Smooth muscle cell (in vitro differentiated cells): Measurements from ENCODE around the gene B3GNT5. TPM values are rescaled to one million over a fixed set of nuclear protein-coding genes. Genes with fewer than 3 reads are reported as not detected.
A peak's percentile ranks its signal among the peaks of the same experiment; 100 is the strongest.

ENCODE experiments used
- DNase-seq: peaks from one replicate; lab custom pipeline; 2025; ENCODE audit not compliant: unreplicated experiment; lab: John Stamatoyannopoulos, UW
- H2AFZ ChIP-seq: fragments of 200-600 bp; sonication (generic); 2 replicates; pipeline ENCODE4 v1.6.0; 2016; ENCODE audit warnings: antibody characterized with exemption, low read depth, mild to moderate bottlenecking
- H3F3A ChIP-seq: fragments of 200-600 bp; sonication (generic); 2 replicates; pipeline ENCODE4 v1.6.0; 2017; ENCODE audit warnings: antibody characterized with exemption, low read depth
- H3K27ac ChIP-seq: fragments of 200-600 bp; sonication (generic); 2 replicates; pipeline ENCODE4 v1.5.1; 2016; ENCODE audit warnings: low read depth, mild to moderate bottlenecking
- H3K27me3 ChIP-seq: fragments of 200-600 bp; sonication (generic); 2 replicates; pipeline ENCODE4 v1.6.1; 2016; ENCODE audit warnings: low read depth, mild to moderate bottlenecking
- H3K36me3 ChIP-seq: fragments of 200-600 bp; sonication (generic); 2 replicates; pipeline ENCODE4 v1.5.1; 2016; ENCODE audit warnings: low read depth
- H3K4me1 ChIP-seq: fragments of 200-600 bp; sonication (generic); 2 replicates; pipeline ENCODE4 v1.5.1; 2016; ENCODE audit warnings: low read depth
- H3K4me2 ChIP-seq: fragments of 200-600 bp; sonication (generic); 2 replicates; pipeline ENCODE4 v1.6.0; 2016; ENCODE audit warnings: mild to moderate bottlenecking
- H3K4me3 ChIP-seq: fragments of 200-600 bp; sonication (generic); 2 replicates; pipeline ENCODE4 v1.5.1; 2016; ENCODE audit warnings: mild to moderate bottlenecking
- H3K79me2 ChIP-seq: fragments of 200-600 bp; sonication (generic); 2 replicates; pipeline ENCODE4 v1.6.0; 2016; ENCODE audit warnings: low read depth, mild to moderate bottlenecking
- H3K9ac ChIP-seq: fragments of 200-600 bp; sonication (generic); 2 replicates; pipeline ENCODE4 v1.6.0; 2016; ENCODE audit warnings: low read depth
- H3K9me3 ChIP-seq: fragments of 200-600 bp; sonication (generic); replicated peaks from 2 replicates; pipeline ENCODE4 v1.5.1; 2016; ENCODE audit warnings: low read depth
- H4K20me1 ChIP-seq: fragments of 200-600 bp; sonication (generic); 2 replicates; pipeline ENCODE4 v1.6.0; 2016; ENCODE audit warnings: low read depth
- WGBS: methylation state at CpG from one replicate; pipeline ENCODE4 v1.1.7; 2016; ENCODE audit warnings: low lambda C conversion rate; 5-methylcytosine and 5-hydroxymethylcytosine counted together
- polyA plus RNA-seq: library from polyadenylated mRNA; unstranded; fragments of >200 nt; fragmentation: Nextera tagmentation; extraction: Ambion mirVana; gene quantifications from 2 replicates; pipeline ENCODE4 v1.2.1, GENCODE V29; 2016
- total RNA-seq: library from RNA; depleted of rRNA; stranded (reverse); fragments of >200 nt; gene quantifications from 2 replicates; pipeline ENCODE4 v1.2.3, GENCODE V29; 2014
- TF ChIP-seq, protein P1 (sequence below): fragments of 200-600 bp; sonication (generic); IDR thresholded peaks from 2 replicates; pipeline ENCODE4 v1.5.1; 2017; ENCODE audit warnings: borderline replicate concordance, mild to moderate bottlenecking, antibody characterized with exemption; ENCODE audit not compliant: insufficient read depth, poor library complexity, severe bottlenecking

Gene B3GNT5
- total and polyA plus RNA-seq, 2 experiments from 2014 or later, result 7.2 to 11.5 TPM

DNA sequence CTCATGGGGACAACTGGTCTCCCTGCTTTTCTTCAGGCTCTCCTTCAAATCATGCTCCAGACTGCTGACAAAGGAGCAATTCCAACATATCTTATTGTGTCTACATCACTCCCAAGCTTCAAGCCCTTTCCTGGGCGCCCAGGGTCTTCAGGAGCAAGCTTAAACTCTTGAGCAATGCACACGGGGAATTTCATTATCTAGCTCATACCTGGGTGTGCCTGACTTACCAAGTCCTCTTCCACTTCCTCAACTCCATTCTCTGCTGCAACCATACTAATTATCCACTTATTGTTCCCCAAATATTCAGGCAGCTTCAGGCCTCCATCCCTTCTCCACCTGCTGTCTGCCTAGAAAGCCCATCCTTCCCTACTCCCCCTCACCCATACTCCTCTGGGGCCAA, 50.6 kb downstream of the B3GNT5 start:
- Histone ChIP-seq H3K27me3 (no peaks in the 10 kb centered on the region), H3K9ac (no peak overlapping the region), H3K27ac (no peak overlapping the region), H3K4me3 (no peak overlapping the region), H3K4me2 (no peak overlapping the region), H4K20me1 (no peaks in the 10 kb centered on the region), H3K4me1 (no peaks in the 10 kb centered on the region), H2AFZ (no peak overlapping the region), H3K9me3 (no peaks in the 10 kb centered on the region), H3F3A (peaks cover 11% of the 10 kb centered on the region), H3K36me3 (no peaks in the 10 kb centered on the region), H3K79me2 (no peaks in the 10 kb centered on the region)
- WGBS, result 97% methylated on average over 2 of the region's 2 CpGs
- TF ChIP-seq, protein P1, sequence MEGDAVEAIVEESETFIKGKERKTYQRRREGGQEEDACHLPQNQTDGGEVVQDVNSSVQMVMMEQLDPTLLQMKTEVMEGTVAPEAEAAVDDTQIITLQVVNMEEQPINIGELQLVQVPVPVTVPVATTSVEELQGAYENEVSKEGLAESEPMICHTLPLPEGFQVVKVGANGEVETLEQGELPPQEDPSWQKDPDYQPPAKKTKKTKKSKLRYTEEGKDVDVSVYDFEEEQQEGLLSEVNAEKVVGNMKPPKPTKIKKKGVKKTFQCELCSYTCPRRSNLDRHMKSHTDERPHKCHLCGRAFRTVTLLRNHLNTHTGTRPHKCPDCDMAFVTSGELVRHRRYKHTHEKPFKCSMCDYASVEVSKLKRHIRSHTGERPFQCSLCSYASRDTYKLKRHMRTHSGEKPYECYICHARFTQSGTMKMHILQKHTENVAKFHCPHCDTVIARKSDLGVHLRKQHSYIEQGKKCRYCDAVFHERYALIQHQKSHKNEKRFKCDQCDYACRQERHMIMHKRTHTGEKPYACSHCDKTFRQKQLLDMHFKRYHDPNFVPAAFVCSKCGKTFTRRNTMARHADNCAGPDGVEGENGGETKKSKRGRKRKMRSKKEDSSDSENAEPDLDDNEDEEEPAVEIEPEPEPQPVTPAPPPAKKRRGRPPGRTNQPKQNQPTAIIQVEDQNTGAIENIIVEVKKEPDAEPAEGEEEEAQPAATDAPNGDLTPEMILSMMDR, result no peak
- no peak for DNase-seq

DNA sequence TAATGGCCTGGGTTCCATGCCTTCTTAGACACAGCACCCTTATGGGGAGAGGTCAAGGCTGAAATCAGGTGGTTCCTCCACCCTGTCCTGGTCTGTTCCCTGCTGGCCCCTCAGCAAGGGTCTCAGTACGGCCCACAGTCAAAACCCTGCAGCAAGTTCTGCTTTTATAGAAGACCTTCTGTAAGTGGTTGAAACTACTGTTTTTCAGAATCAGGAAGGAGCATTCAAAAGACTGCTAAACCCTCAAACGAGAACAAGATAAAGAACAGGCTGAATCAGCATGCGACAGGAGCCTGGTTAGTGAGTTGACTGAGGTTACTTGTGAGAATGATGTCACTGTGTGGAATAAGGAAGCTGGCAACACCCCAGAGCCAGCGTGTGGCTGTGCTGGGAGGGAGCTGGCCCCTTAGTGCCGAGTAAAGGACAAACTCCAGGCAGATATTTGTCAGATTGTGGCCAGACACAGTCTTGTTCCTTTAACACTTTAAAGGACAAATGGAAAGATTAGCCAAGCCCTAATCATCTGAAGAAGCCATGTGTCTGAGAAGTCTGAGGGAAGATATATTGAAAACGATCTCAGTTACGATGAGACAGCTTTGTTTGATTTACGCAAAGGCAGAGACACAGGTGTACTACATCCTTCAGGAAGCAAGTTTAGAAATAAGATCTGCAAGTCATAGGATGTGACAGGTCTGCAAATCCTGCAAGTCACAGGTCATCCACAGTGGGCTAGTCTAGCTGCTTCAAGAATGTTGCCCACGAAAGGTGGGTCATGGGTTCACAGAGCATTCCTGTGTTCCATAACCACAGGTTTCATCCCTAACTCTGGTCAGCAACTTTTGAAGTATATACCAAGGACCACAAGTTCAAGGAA, 54.0 kb downstream of the B3GNT5 start:
- Histone ChIP-seq H3K9me3 (no peaks in the 10 kb centered on the region), H3K27ac (peak overlapping the region; percentile 72), H3K4me2 (peak overlapping the region; percentile 72), H3K4me3 (no peak overlapping the region), H3K79me2 (no peaks in the 10 kb centered on the region), H3K27me3 (no peaks in the 10 kb centered on the region), H2AFZ (no peak overlapping the region), H3K36me3 (no peaks in the 10 kb centered on the region), H3F3A (peaks cover 11% of the 10 kb centered on the region), H4K20me1 (no peaks in the 10 kb centered on the region), H3K4me1 (no peaks in the 10 kb centered on the region), H3K9ac (peak overlapping the region; percentile 64)
- peak; percentile 18 for DNase-seq
- TF ChIP-seq, protein P1, result no peak
- 15% methylated on average over 9 of the region's 9 CpGs for WGBS

DNA sequence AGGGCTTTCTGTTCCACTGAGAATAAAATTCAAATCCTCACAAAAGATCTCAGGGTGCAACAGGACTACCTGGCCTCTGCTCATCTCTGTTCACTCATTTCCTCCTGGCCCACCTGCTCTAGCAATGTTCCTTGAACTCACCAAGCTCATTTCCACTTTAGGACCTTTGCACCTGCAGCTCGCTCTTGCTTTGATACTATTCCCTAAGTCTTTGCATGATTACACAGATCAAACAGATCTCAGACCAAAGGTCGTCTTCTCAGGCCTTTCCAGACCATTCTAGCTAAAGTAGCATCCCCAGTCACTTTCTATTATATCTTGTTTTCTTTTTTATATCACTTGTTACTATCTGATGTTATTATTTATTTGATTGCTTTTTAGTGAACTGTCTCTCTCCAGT, 54.7 kb downstream of the B3GNT5 start:
- no peaks in the 10 kb centered on the region for H3K9me3 ChIP-seq
- WGBS, result 98% methylated on average over 2 of the region's 2 CpGs
- no peaks in the 10 kb centered on the region for H3K27me3 ChIP-seq
- no peaks in the 10 kb centered on the region for H3K79me2 ChIP-seq
- DNase-seq, result no peak
- H3K4me1 ChIP-seq, result no peaks in the 10 kb centered on the region
- H3K27ac ChIP-seq, result no peak overlapping the region
- H2AFZ ChIP-seq, result no peak overlapping the region
- TF ChIP-seq, protein P1, result no peak
- H4K20me1 ChIP-seq, result no peaks in the 10 kb centered on the region
- H3K4me2 ChIP-seq, result no peak overlapping the region
- H3K36me3 ChIP-seq, result no peaks in the 10 kb centered on the region
- H3F3A ChIP-seq, result peaks cover 11% of the 10 kb centered on the region
- H3K4me3 ChIP-seq, result no peak overlapping the region
- no peak overlapping the region for H3K9ac ChIP-seq
